IMR-90 (cell line): Measurements from ENCODE around the gene PCCB. TPM values are rescaled to one million over a fixed set of nuclear protein-coding genes. Genes with fewer than 3 reads are reported as not detected.

Experiments used
- ATAC-seq: fragments of 200-7000 bp; cut with Tn5 transposase; 2 replicates; pipeline ENCODE4 v1.9.1; 2020; ENCODE audit warnings: low read depth, mild to moderate bottlenecking, moderate library complexity
- BruUV-seq: library from RNA; stranded (reverse); fragments of 400-500 nt; replicated peaks from 2 replicates; lab custom pipeline; 2021; lab: Mats Ljungman, UMichigan
- CTCF ChIA-PET: fragments of 300-600 bp; formaldehyde crosslinking; extraction: SDS; loops from one replicate; lab custom pipeline; 2021; ENCODE audit warnings: antibody characterized with exemption; lab: Yijun Ruan, JAX
- POLR2A ChIA-PET: fragments of 300-600 bp; sonication (Branson Sonifier 250); formaldehyde crosslinking; loops from one replicate; lab custom pipeline; 2022; ENCODE audit warnings: antibody characterized with exemption; ENCODE audit not compliant: unreplicated experiment; lab: Charles Lee
- DNase-seq: peaks from one replicate; pipeline ENCODE4 v3.0.0; 2013
- H2AFZ ChIP-seq: replicated peaks from 2 replicates; pipeline ENCODE3; 2013; ENCODE audit warnings: low read length, mild to moderate bottlenecking; ENCODE audit not compliant: poor library complexity
- H2AK5ac ChIP-seq: 2 replicates; pipeline ENCODE4 v1.6.1; 2013; ENCODE audit warnings: low read depth, low read length, inconsistent platforms
- H2AK9ac ChIP-seq: replicated peaks from 2 replicates; pipeline ENCODE3; 2013; ENCODE audit warnings: mild to moderate bottlenecking, low read depth, low read length, moderate library complexity; ENCODE audit not compliant: poor library complexity
- H2BK120ac ChIP-seq: 2 replicates; pipeline ENCODE4 v1.6.1; 2013; ENCODE audit warnings: low read depth, low read length, inconsistent platforms
- H2BK15ac ChIP-seq: 3 replicates; pipeline ENCODE4 v1.6.1; 2013; ENCODE audit warnings: low read depth, low read length, inconsistent platforms
- H2BK20ac ChIP-seq: 2 replicates; pipeline ENCODE4 v1.6.1; 2013; ENCODE audit warnings: low read depth, mild to moderate bottlenecking, inconsistent platforms, low read length, moderate library complexity
- H2BK5ac ChIP-seq: 2 replicates; pipeline ENCODE4 v1.6.1; 2013; ENCODE audit warnings: mild to moderate bottlenecking, low read depth, low read length, inconsistent platforms; ENCODE audit not compliant: poor library complexity, severe bottlenecking
- H3K14ac ChIP-seq: replicated peaks from 2 replicates; pipeline ENCODE4 v1.6.1; 2013; ENCODE audit warnings: low read depth, low read length, inconsistent platforms
- H3K18ac ChIP-seq: 2 replicates; pipeline ENCODE4 v1.6.1; 2013; ENCODE audit warnings: low read depth, low read length, control low read depth
- H3K23ac ChIP-seq: 2 replicates; pipeline ENCODE4 v1.6.1; 2013; ENCODE audit warnings: low read depth, low read length, inconsistent platforms
- H3K27ac ChIP-seq: 2 replicates; pipeline ENCODE4 v1.5.1; 2013; ENCODE audit warnings: mild to moderate bottlenecking, control low read depth, low read length; ENCODE audit not compliant: insufficient read depth
- H3K27me3 ChIP-seq: 2 replicates; pipeline ENCODE4 v1.6.1; 2013; ENCODE audit warnings: low read length; ENCODE audit not compliant: control insufficient read depth, insufficient read depth
- H3K36me3 ChIP-seq: 2 replicates; pipeline ENCODE4 v1.6.1; 2013; ENCODE audit warnings: low read length, mixed read lengths; ENCODE audit not compliant: control insufficient read depth, insufficient read depth
- H3K4ac ChIP-seq: 2 replicates; pipeline ENCODE4 v1.6.1; 2013; ENCODE audit warnings: low read depth, low read length, inconsistent platforms
- H3K4me1 ChIP-seq: 2 replicates; pipeline ENCODE4 v1.6.1; 2013; ENCODE audit warnings: low read length, mixed read lengths; ENCODE audit not compliant: control insufficient read depth, insufficient read depth
- H3K4me2 ChIP-seq: 2 replicates; pipeline ENCODE4 v1.6.1; 2013; ENCODE audit warnings: low read depth, mild to moderate bottlenecking, control low read depth, low read length, moderate library complexity
- H3K4me3 ChIP-seq: 2 replicates; pipeline ENCODE4 v1.5.1; 2013; ENCODE audit warnings: low read depth, mild to moderate bottlenecking, control low read depth, low read length, moderate library complexity; ENCODE audit not compliant: insufficient read depth
- H3K56ac ChIP-seq: 2 replicates; pipeline ENCODE4 v1.6.1; 2013; ENCODE audit warnings: low read length, inconsistent platforms; ENCODE audit not compliant: insufficient read depth; ENCODE audit errors: extremely low read depth
- H3K79me1 ChIP-seq, 2 experiments: 2 replicates each; pipeline ENCODE4 v1.6.1; 2013; ENCODE audit warnings: low read length in 2 of 2, inconsistent platforms in 1 of 2, low read depth in 1 of 2
- H3K9ac ChIP-seq: 2 replicates; pipeline ENCODE4 v1.6.1; 2013; ENCODE audit warnings: low read depth, low read length, control low read depth
- H3K9me1 ChIP-seq: 2 replicates; pipeline ENCODE4 v1.6.1; 2013; ENCODE audit warnings: low read length, inconsistent platforms; ENCODE audit not compliant: insufficient read depth
- H3K9me3 ChIP-seq: 2 replicates; pipeline ENCODE4 v1.6.1; 2013; ENCODE audit warnings: low read length; ENCODE audit not compliant: control insufficient read depth, insufficient read depth
- H4K20me1 ChIP-seq: 2 replicates; pipeline ENCODE4 v1.6.1; 2013; ENCODE audit warnings: low read length, inconsistent platforms; ENCODE audit not compliant: insufficient read depth
- H4K5ac ChIP-seq: 2 replicates; pipeline ENCODE4 v1.6.1; 2013; ENCODE audit warnings: mild to moderate bottlenecking, low read depth, low read length, control low read depth
- H4K8ac ChIP-seq, 2 experiments: 2 replicates each; pipeline ENCODE4 v1.6.1; 2013; ENCODE audit warnings: low read depth in 2 of 2, low read length in 2 of 2, control low read depth in 1 of 2, inconsistent platforms in 1 of 2
- H4K91ac ChIP-seq: 2 replicates; pipeline ENCODE4 v1.6.1; 2013; ENCODE audit warnings: low read depth, low read length, inconsistent platforms; ENCODE audit not compliant: insufficient read depth
- CEBPB ChIP-seq: IDR thresholded peaks from 2 replicates; pipeline ENCODE4 v1.6.1; 2012; ENCODE audit warnings: low read depth, low read length, improper control_type of control experiment
- CHD1 ChIP-seq: IDR thresholded peaks from 2 replicates; pipeline ENCODE4 v1.6.1; 2012; ENCODE audit warnings: low read depth, low read length, improper control_type of control experiment
- ELK1 ChIP-seq: fragments of 150-350 bp; IDR thresholded peaks from 2 replicates; pipeline ENCODE4 v1.6.1; 2016; ENCODE audit warnings: low read depth, mild to moderate bottlenecking, low read length, moderate library complexity, borderline replicate concordance
- MAFK ChIP-seq: IDR thresholded peaks from 2 replicates; pipeline ENCODE4 v1.6.1; 2012; ENCODE audit warnings: low read depth, low read length, improper control_type of control experiment
- POLR2A ChIP-seq: IDR thresholded peaks from 2 replicates; pipeline ENCODE4 v1.6.1; 2012; ENCODE audit warnings: mild to moderate bottlenecking, low read depth, low read length
- RCOR1 ChIP-seq: IDR thresholded peaks from 2 replicates; pipeline ENCODE4 v1.6.1; 2012; ENCODE audit warnings: mild to moderate bottlenecking, low read length, improper control_type of control experiment; ENCODE audit not compliant: insufficient replicate concordance
- WGBS, 2 experiments: methylation state at CpG; one replicate each; pipeline versions ENCODE4 v1.1.5 to v1.1.7; 2013; ENCODE audit warnings: missing lambda C conversion rate in 2 of 2; ENCODE audit not compliant: insufficient read length in 1 of 2; ENCODE audit errors: extremely low coverage in 2 of 2; 5-methylcytosine and 5-hydroxymethylcytosine counted together
- dilution Hi-C: fragments of 300-500 bp; cut with HindIII; formaldehyde crosslinking; loops from one replicate; pipeline ENCODE4 v1.14.3; 2018; ENCODE audit warnings: low sequenced_read_pairs; ENCODE audit not compliant: unreplicated experiment
- in situ Hi-C: fragments of 300-500 bp; cut with MboI; formaldehyde crosslinking; loops from 3 replicates; pipeline ENCODE4 v1.14.3; 2019; ENCODE audit warnings: low sequenced_read_pairs, inconsistent platforms, mixed read lengths
- intact Hi-C: fragments of 100-400 bp; cut with micrococcal nuclease; formaldehyde crosslinking; loops from 2 replicates; pipeline ENCODE4 v1.10.0; 2022
- polyA plus RNA-seq, 3 experiments: library from polyadenylated mRNA; depleted of rRNA; stranded (reverse); fragments of >200 nt; gene quantifications; 2 replicates each; pipeline ENCODE4 v1.2.3, GENCODE V29; 2012; ENCODE audit warnings: low replicate concordance in 1 of 3
- total RNA-seq: library from RNA; depleted of rRNA; stranded (reverse); fragments of >200 nt; gene quantifications from 2 replicates; pipeline ENCODE4 v1.2.3, GENCODE V29; 2012

PCCB gene
- total and polyA plus RNA-seq, 2 of the 4 experiments (the other 2 are of a cell fraction) = 40.5 to 76.2 TPM

DNA sequence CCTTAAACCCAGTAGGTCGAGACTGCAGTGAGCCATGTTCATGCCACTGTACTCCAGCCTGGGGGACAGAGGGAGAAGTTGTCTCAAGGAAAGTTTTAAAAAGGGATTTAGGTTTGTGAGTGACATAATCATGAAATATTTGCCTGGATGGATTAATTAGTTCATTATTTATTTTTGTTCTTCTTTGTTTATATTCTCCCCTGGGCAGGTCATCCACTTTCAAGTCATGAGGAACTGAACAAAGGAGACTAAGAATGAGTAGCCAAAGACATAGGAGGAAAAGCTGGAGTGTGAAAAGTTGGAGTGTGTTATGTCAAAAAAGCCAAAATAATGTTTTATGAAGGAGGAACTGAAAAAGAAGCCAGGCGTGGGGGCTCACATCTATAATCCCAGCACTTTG is 17.7 kb upstream of the PCCB start:
- Histone ChIP-seq H2AK5ac (no peak overlapping the region), H3K23ac (no peak overlapping the region), H3K4ac (no peak overlapping the region), H3K9ac (no peak overlapping the region), H2BK120ac (no peak overlapping the region), H2AK9ac (no peak overlapping the region), H3K4me1 (peaks cover 2% of the 10 kb centered on the region; the same call in 1 of the 2 replicates), H4K8ac (no peak overlapping the region), H4K20me1 (no peaks in the 10 kb centered on the region), H2AFZ (no peak overlapping the region), H3K56ac (no peak overlapping the region), H2BK15ac (no peak overlapping the region), H2BK20ac (no peak overlapping the region), H3K14ac (no peak overlapping the region), H4K91ac (no peak overlapping the region), H3K36me3 (no peaks in the 10 kb centered on the region), H3K79me1 (no peaks in the 10 kb centered on the region), H3K4me2 (no peak overlapping the region), H3K4me3 (no peak overlapping the region), H3K18ac (no peak overlapping the region), H3K27ac (no peak overlapping the region), H3K9me3 (no peaks in the 10 kb centered on the region), H4K5ac (no peak overlapping the region), H3K27me3 (no peaks in the 10 kb centered on the region; the same call in 1 of the 2 replicates), H3K9me1 (peaks cover 4% of the 10 kb centered on the region; the same call in 1 of the 2 replicates), H2BK5ac (no peak overlapping the region)
- DNase-seq (peak; percentile 19), ATAC-seq (peak; percentile 61)
- dilution Hi-C loops (no loop called here), intact Hi-C loops (no loop called here), in situ Hi-C loops (no loop called here)
- TF ChIP-seq RCOR1 (no peak), ELK1 (no peak), CHD1 (no peak), POLR2A (no peak), CEBPB (no peak), MAFK (no peak)
- ChIA-PET CTCF (interaction anchor here (0.7 kb wide), 1 partner anchor 725 kb away, joined by 5 read pairs; the partner anchor contains the start of gene IL20RB), POLR2A (no interaction called here)
- BruUV-seq = no TSS peak
- no CpG with 5 or more reads among the region's 2 CpGs for WGBS, 2 experiments
